ENCODE results near the gene AATF. TPM values are rescaled to one million over a fixed set of nuclear protein-coding genes. Genes with fewer than 3 reads are reported as not detected.

AATF gene
- total and polyA plus RNA-seq, 2 of the 8 experiments (the other 6 are each of a cell fraction or from before 2014, with no cell fraction given) = 20.1 to 62.8 TPM

- H4K91ac ChIP-seq (replicated peaks; ENCODE audit: insufficient read length, low read length) = no peak overlapping the region
- no peaks in the 10 kb centered on the region; the same call in 1 of the 2 replicates for H3K79me1 ChIP-seq (ENCODE audit: low read depth, low read length)
- peaks cover 0 to 16% of the 10 kb centered on the region in 2 experiments; a peak in 2 of 4 replicates for H3K79me2 ChIP-seq (ENCODE audit: control insufficient read depth in 1 of 2, insufficient read depth in 2 of 2, low read length in 2 of 2)
- no peak overlapping the region for H2BK5ac ChIP-seq (ENCODE audit: low read depth, low read length)
- H3K4me1 ChIP-seq (replicated peaks in 1 of 4; ENCODE audit: control insufficient read depth in 3 of 4, insufficient read depth in 4 of 4, low read length in 3 of 4) = 0 out of 7 replicates have a peak, but pooled peaks cover 0 to 3% (median 0%) of the 10 kb centered on the region in 4 experiments
- no peak overlapping the region for H2BK12ac ChIP-seq (ENCODE audit: low read depth, low read length)
- no peak overlapping the region for H2AK5ac ChIP-seq (ENCODE audit: low read depth, low read length)
- no peaks in the 10 kb centered on the region for H3K27me3 ChIP-seq (replicated peaks in 1 of 4; ENCODE audit: control insufficient read depth in 3 of 4, extremely low read depth in 1 of 4, insufficient read depth in 3 of 4, low read length in 3 of 4)
- peaks cover 0 to 4% (median 3%) of the 10 kb centered on the region in 4 experiments; a peak in 3 of 8 replicates for H3K36me3 ChIP-seq (ENCODE audit: control insufficient read depth in 2 of 4, insufficient read depth in 4 of 4, low read length in 3 of 4)
- H2BK15ac ChIP-seq (ENCODE audit: low read length) = no peak overlapping the region
- CTCF ChIA-PET (ENCODE audit: partially characterized antibody) = interaction anchor here (1.0 to 2.1 kb wide), 2 partner anchors 74 to 203 kb away, joined by 3 to 6 read pairs; no protein-coding TSS in a partner anchor
- FAIRE-seq (no peak), DNase-seq (ENCODE audit: low read depth in 1 of 2, low spot score in 2 of 2) (no peak)
- H3K18ac ChIP-seq (ENCODE audit: extremely low read depth, low read length) = no peak overlapping the region
- H4K20me1 ChIP-seq (replicated peaks in 1 of 2; ENCODE audit: control insufficient read depth in 1 of 2, insufficient read depth in 2 of 2, low read length in 2 of 2) = peaks cover 0 to 4% of the 10 kb centered on the region in 2 experiments
- H3K4ac ChIP-seq (replicated peaks; ENCODE audit: insufficient read length, low read depth, low read length) = no peak overlapping the region
- no peak overlapping the region for H3K14ac ChIP-seq (ENCODE audit: insufficient read length)
- no peaks in the 10 kb centered on the region for H3K23me2 ChIP-seq (ENCODE audit: low read depth, low read length)
- H2BK120ac ChIP-seq (replicated peaks; ENCODE audit: low read depth, low read length) = no peak overlapping the region
- no peak overlapping the region for H2AFZ ChIP-seq (ENCODE audit: low read length)
- POLR2A ChIA-PET (ENCODE audit: partially characterized antibody) = no interaction called here
- H3K9me3 ChIP-seq (ENCODE audit: insufficient read depth in 2 of 2, low read depth in 1 of 2, low read length in 1 of 2) = no peaks in the 10 kb centered on the region
- H3K4me2 ChIP-seq (ENCODE audit: insufficient read depth in 1 of 2, low read depth in 2 of 2, low read length in 2 of 2) = no peak overlapping the region
- no peak overlapping the region for H4K5ac ChIP-seq (ENCODE audit: insufficient read length, low read depth, low read length)
- H3K27ac ChIP-seq (ENCODE audit: low read depth, low read length) = no peak overlapping the region
- H3K56ac ChIP-seq (replicated peaks; ENCODE audit: insufficient read length, low read depth, low read length) = no peak overlapping the region
- no peak overlapping the region for H3K9ac ChIP-seq (replicated peaks in 1 of 4; ENCODE audit: extremely low read depth in 1 of 4, low read depth in 3 of 4, low read length in 3 of 4)
- H3K23ac ChIP-seq (ENCODE audit: insufficient read length) = no peak overlapping the region
- no peak overlapping the region for H3K4me3 ChIP-seq (ENCODE audit: extremely low read depth in 1 of 4, insufficient read depth in 2 of 4, low read depth in 3 of 4, low read length in 4 of 4)
- 89% methylated on average over 4 of the region's 4 CpGs; no CpG with 5 or more reads in 1 of the 2 experiments for WGBS, 2 experiments (ENCODE audit: extremely low coverage in 1 of 2, insufficient coverage in 1 of 2, insufficient read length in 1 of 2, insufficient replicate concordance in 2 of 2, low coverage in 1 of 2, low lambda C conversion rate in 2 of 2, missing lambda C conversion rate in 1 of 2)
- H4K8ac ChIP-seq (ENCODE audit: extremely low read depth, insufficient read depth, low read length) = no peak overlapping the region
- no peak overlapping the region for H2BK20ac ChIP-seq (ENCODE audit: low read length)
- TF ChIP-seq HDAC6 (IDR thresholded peaks at IDR 0.05; ENCODE audit: low read depth, low read length) = no peak
- no peak for TF ChIP-seq SIX5 (IDR thresholded peaks at IDR 0.05; ENCODE audit: low read depth, low read length)
- no peak for TF ChIP-seq GABPA (IDR thresholded peaks at IDR 0.05; ENCODE audit: borderline replicate concordance, insufficient read depth, low read length)
- no peak for TF ChIP-seq ZNF274 (IDR thresholded peaks at IDR 0.05; ENCODE audit: borderline replicate concordance, extremely low read depth, low read length)
- no peak for TF ChIP-seq JUN (IDR thresholded peaks at IDR 0.05; ENCODE audit: low read depth, low read length)
- no peak for TF ChIP-seq CBX5 (IDR thresholded peaks at IDR 0.05; ENCODE audit: low read depth, low read length)
- no peak for TF ChIP-seq BCL11A (IDR thresholded peaks at IDR 0.05; ENCODE audit: low read depth in 2 of 2, low read length in 2 of 2)
- no peak for TF ChIP-seq GTF2F1 (IDR thresholded peaks at IDR 0.05; ENCODE audit: borderline replicate concordance, low read depth, low read length)
- no peak for TF ChIP-seq POLR2AphosphoS5 (IDR thresholded peaks at IDR 0.05; ENCODE audit: low read depth, low read length)
- no peak for TF ChIP-seq BACH1 (IDR thresholded peaks at IDR 0.05; ENCODE audit: low read length)
- TF ChIP-seq RBBP5 (IDR thresholded peaks at IDR 0.05; ENCODE audit: borderline replicate concordance, low read depth, low read length) = no peak
- TF ChIP-seq TAF7 (optimal IDR thresholded peaks at IDR 0.05; ENCODE audit: borderline replicate concordance, low read depth, low read length) = no peak
- TF ChIP-seq RFX5 (IDR thresholded peaks at IDR 0.05; ENCODE audit: borderline replicate concordance, low read depth, low read length) = no peak
- TF ChIP-seq SUZ12 (IDR thresholded peaks at IDR 0.05; ENCODE audit: low read length) = no peak
- no peak for TF ChIP-seq HDAC2 (IDR thresholded peaks at IDR 0.05; ENCODE audit: borderline replicate concordance in 1 of 2, low read depth in 2 of 2, low read length in 2 of 2)
Measured at GRCh38 chr17:36971508-36971907, 22.8 kb downstream of the AATF start.

Measured in H1 (cell line).